ENCODE data around the gene ESD. TPM values are rescaled to one million over a fixed set of nuclear protein-coding genes. Genes with fewer than 3 reads are reported as not detected.

The ESD gene
- total RNA-seq, 4 donors from 2014 or later, result 63.7 to 84.5 (median 76.1) TPM

- 84 to 85% methylated on average over 6 of the region's 6 CpGs for WGBS, 2 donors
Measured at GRCh38 chr13:46795321-46795720, 1.6 kb downstream of the ESD start.

GRCh38 chr13:46783504-46783903 is 13.5 kb downstream of the ESD start:
- no peak overlapping the region for H3K4me3 ChIP-seq (ENCODE audit: low read depth, poor library complexity, severe bottlenecking)
- TF ChIP-seq CTCF (IDR thresholded peaks at IDR 0.05), result no peak
- no peak for TF ChIP-seq POLR2A (IDR thresholded peaks at IDR 0.05)
- intact Hi-C loops (cut with DNase I; ENCODE audit: low total_unique reads), result no loop called here
- DNase-seq (ENCODE audit: low spot score in 2 of 2), result no peak
- WGBS, 2 donors, result 92 to 93% methylated on average over 3 of the region's 3 CpGs

More at GRCh38 chr13:46795321-46795720, 1.6 kb downstream of the ESD start:
- TF ChIP-seq POLR2A (IDR thresholded peaks at IDR 0.05), result no peak
- TF ChIP-seq CTCF (IDR thresholded peaks at IDR 0.05), result no peak
- DNase-seq (ENCODE audit: low spot score in 2 of 2), result no peak
- intact Hi-C loops (cut with DNase I; ENCODE audit: low total_unique reads), result loop anchor here (10.0 kb wide), 1 partner anchor 1239 kb away; the partner anchor contains the start of gene NUDT15
- H3K4me3 ChIP-seq (ENCODE audit: low read depth, poor library complexity, severe bottlenecking), result no peak overlapping the region

- no peak overlapping the region for H3K4me3 ChIP-seq (ENCODE audit: low read depth, poor library complexity, severe bottlenecking)
- DNase-seq (ENCODE audit: low spot score in 2 of 2), result no peak
- TF ChIP-seq CTCF (IDR thresholded peaks at IDR 0.05) (no peak), POLR2A (IDR thresholded peaks at IDR 0.05) (no peak)
- whole genome bisulfite sequencing, 2 donors, result 76 to 86% methylated on average over 2 of the region's 2 CpGs
- intact Hi-C loops (cut with DNase I; ENCODE audit: low total_unique reads), result no loop called here
Measured at GRCh38 chr13:46782691-46783090, 14.3 kb downstream of the ESD start.

GRCh38 chr13:46782066-46782465 is 14.9 kb downstream of the ESD start:
- TF ChIP-seq CTCF (IDR thresholded peaks at IDR 0.05) (no peak), POLR2A (IDR thresholded peaks at IDR 0.05) (no peak)
- intact Hi-C loops (cut with DNase I; ENCODE audit: low total_unique reads), result no loop called here
- no peak for DNase-seq (ENCODE audit: low spot score in 2 of 2)
- H3K4me3 ChIP-seq (ENCODE audit: low read depth, poor library complexity, severe bottlenecking), result no peak overlapping the region
- 82 to 84% methylated on average over 1 of the region's 1 CpG for WGBS, 2 donors

- intact Hi-C loops (cut with DNase I; ENCODE audit: low total_unique reads), result no loop called here
- DNase-seq (ENCODE audit: low spot score in 2 of 2), result no peak
- no peak for TF ChIP-seq POLR2A (IDR thresholded peaks at IDR 0.05)
- TF ChIP-seq CTCF (IDR thresholded peaks at IDR 0.05), result no peak
- WGBS, 2 donors, result 77 to 88% methylated on average over 2 of the region's 2 CpGs
- no peak overlapping the region for H3K4me3 ChIP-seq (ENCODE audit: low read depth, poor library complexity, severe bottlenecking)
Measured at GRCh38 chr13:46778890-46779289, 18.1 kb downstream of the ESD start.

GRCh38 chr13:46778095-46778494 is 18.9 kb downstream of the ESD start:
- H3K4me3 ChIP-seq (ENCODE audit: low read depth, poor library complexity, severe bottlenecking), result no peak overlapping the region
- no peak for TF ChIP-seq POLR2A (IDR thresholded peaks at IDR 0.05)
- intact Hi-C loops (cut with DNase I; ENCODE audit: low total_unique reads), result no loop called here
- no peak for DNase-seq (ENCODE audit: low spot score in 2 of 2)
- 82 to 86% methylated on average over 3 of the region's 3 CpGs for WGBS, 2 donors
